Right lobe of liver (tissue), 6 donors: ENCODE data around the gene ADARB1. TPM values are rescaled to one million over a fixed set of nuclear protein-coding genes. Genes with fewer than 3 reads are reported as not detected.

Experiments used
- ATAC-seq, 4 donors: fragments of 200-7000 bp; cut with Tn5 transposase; one replicate each; pipeline ENCODE4 v1.9.1; 2020; ENCODE audit warnings: mild to moderate bottlenecking in 4 of 4, moderate library complexity in 4 of 4
- DNase-seq, 3 donors: peaks; one replicate each; pipeline ENCODE4 v3.0.0-alpha.2; 2020
- H3K27ac ChIP-seq, 3 donors: fragments of 200-600 bp; one replicate each; pipeline ENCODE4 v1.8.0; 2022
- H3K27me3 ChIP-seq, 2 donors: fragments of 200-600 bp; one replicate each; pipeline ENCODE4 v1.8.0; 2022
- H3K36me3 ChIP-seq, 4 donors: fragments of 200-600 bp; sonication (generic) in 1 of 4; one replicate each; pipeline versions ENCODE4 v1.5.1 to v1.8.0; 2017 to 2022; ENCODE audit warnings: control low read depth in 1 of 4
- H3K4me1 ChIP-seq, 4 donors: fragments of 200-600 bp; sonication (generic) in 1 of 4; one replicate each; pipeline versions ENCODE4 v1.5.1 to v1.8.0; 2017 to 2022; ENCODE audit warnings: control low read depth in 1 of 4
- H3K4me3 ChIP-seq, 3 donors: fragments of 200-600 bp; one replicate each; pipeline ENCODE4 v1.8.0; 2022
- H3K9me3 ChIP-seq, 4 donors: fragments of 200-600 bp; sonication (generic) in 1 of 4; one replicate each; pipeline versions ENCODE4 v1.5.1 to v1.8.0; 2017 to 2022; ENCODE audit warnings: control low read depth in 1 of 4
- CTCF ChIP-seq, 4 donors: fragments of 200-600 bp in 3 of 4; fragments of 450-650 bp in 1 of 4; IDR thresholded peaks; one replicate each; pipeline versions ENCODE4 v1.5.1 to v1.8.0; 2016 to 2022; ENCODE audit warnings: antibody characterized with exemption in 4 of 4, mild to moderate bottlenecking in 2 of 4
- POLR2A ChIP-seq: fragments of 450-650 bp; IDR thresholded peaks from one replicate; pipeline ENCODE4 v1.6.1; 2017; ENCODE audit warnings: antibody characterized with exemption, mild to moderate bottlenecking
- WGBS: methylation state at CpG from one replicate; pipeline ENCODE4 v1.1.6; 2018; ENCODE audit warnings: low coverage, low lambda C conversion rate; ENCODE audit not compliant: insufficient coverage; ENCODE audit errors: missing lambda C conversion rate; 5-methylcytosine and 5-hydroxymethylcytosine counted together
- intact Hi-C, 2 donors: fragments of 100-400 bp; cut with DNase I; formaldehyde crosslinking; loops; one replicate each; pipeline versions ENCODE4 v1.11.2 to v1.14.1; 2022
- total RNA-seq, 6 experiments: library from RNA; depleted of rRNA in 2 of 6; stranded (reverse); fragments of >200 nt in 2 of 6; fragmentation: NEBNext Ultra II Directional in 3 of 6; extraction: Animal tissue kit (Norgen Biotek cat#: 25700) in 3 of 6; gene quantifications; one replicate each; pipeline versions ENCODE4 v1.1.0 to v1.2.4, GENCODE V29; 2016 to 2023
- donor health status: DM: no; HTN: yes; CAD: no.
- donor health status: DM: no; HTN: no; CAD: no.
- donor health status: DM: no; HTN: no; CAD: no.
- donor health status: DM: no; HTN: yes; CAD: no.
- donor health status: DM: no; HTN: yes; CAD: no.

The ADARB1 gene
- total RNA-seq, 6 experiments from 2014 or later = 4.7 to 9.9 (median 8.6) TPM

GRCh38 chr21:45078371-45078770 is 4.0 kb downstream of the ADARB1 start:
- no peak for TF ChIP-seq POLR2A
- TF ChIP-seq CTCF (IDR thresholded peaks at IDR 0.05) = no peak
- WGBS = 51% methylated on average over 5 of the region's 5 CpGs
- intact Hi-C loops = no loop called here
- H3K9me3 ChIP-seq = no peaks in the 10 kb centered on the region
- H3K4me3 ChIP-seq = no peak overlapping the region
- H3K36me3 ChIP-seq = no peaks in the 10 kb centered on the region
- H3K4me1 ChIP-seq = peaks cover 0 to 7% (median 0%) of the 10 kb centered on the region in 4 donors
- H3K27me3 ChIP-seq = no peaks in the 10 kb centered on the region
- no peak overlapping the region for H3K27ac ChIP-seq
- DNase-seq (no peak), ATAC-seq (no peak)

DNA sequence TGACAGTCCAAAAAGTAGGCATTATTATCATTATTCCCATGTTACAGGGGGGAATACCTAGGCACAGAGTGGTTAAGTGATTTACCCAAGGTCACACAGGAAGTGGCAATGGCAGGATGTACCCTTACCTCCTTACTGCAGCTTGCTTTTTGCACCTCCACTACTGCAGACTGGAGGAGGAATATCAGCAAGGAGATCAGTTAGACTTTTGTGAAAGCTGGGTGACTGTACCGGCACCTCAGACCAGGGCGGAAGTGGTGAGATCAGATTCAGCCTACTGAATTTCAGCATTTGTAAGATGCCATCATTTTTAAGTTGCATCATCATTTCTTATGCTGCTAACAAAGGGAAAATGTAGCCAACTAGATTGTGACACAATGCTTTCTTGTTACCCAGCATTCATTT is 4.5 kb downstream of the ADARB1 start:
- ATAC-seq (no peak), DNase-seq (no peak)
- Histone ChIP-seq H3K36me3 (no peaks in the 10 kb centered on the region), H3K4me3 (no peak overlapping the region), H3K4me1 (peaks cover 0 to 4% (median 0%) of the 10 kb centered on the region in 4 donors), H3K9me3 (no peaks in the 10 kb centered on the region), H3K27ac (no peak overlapping the region), H3K27me3 (no peaks in the 10 kb centered on the region)
- TF ChIP-seq POLR2A (no peak), CTCF (IDR thresholded peaks at IDR 0.05) (no peak)
- WGBS = 89% methylated on average over 2 of the region's 2 CpGs
- intact Hi-C loops = no loop called here

GRCh38 chr21:45079351-45079750 is 5.0 kb downstream of the ADARB1 start:
- ATAC-seq (no peak), DNase-seq (no peak)
- Histone ChIP-seq H3K27me3 (no peaks in the 10 kb centered on the region), H3K4me3 (no peak overlapping the region), H3K27ac (no peak overlapping the region), H3K9me3 (no peaks in the 10 kb centered on the region), H3K36me3 (no peaks in the 10 kb centered on the region), H3K4me1 (peaks cover 0 to 4% (median 0%) of the 10 kb centered on the region in 4 donors)
- intact Hi-C loops = no loop called here
- no peak for TF ChIP-seq CTCF (IDR thresholded peaks at IDR 0.05)
- no peak for TF ChIP-seq POLR2A
- 63% methylated on average over 2 of the region's 2 CpGs for WGBS

DNA sequence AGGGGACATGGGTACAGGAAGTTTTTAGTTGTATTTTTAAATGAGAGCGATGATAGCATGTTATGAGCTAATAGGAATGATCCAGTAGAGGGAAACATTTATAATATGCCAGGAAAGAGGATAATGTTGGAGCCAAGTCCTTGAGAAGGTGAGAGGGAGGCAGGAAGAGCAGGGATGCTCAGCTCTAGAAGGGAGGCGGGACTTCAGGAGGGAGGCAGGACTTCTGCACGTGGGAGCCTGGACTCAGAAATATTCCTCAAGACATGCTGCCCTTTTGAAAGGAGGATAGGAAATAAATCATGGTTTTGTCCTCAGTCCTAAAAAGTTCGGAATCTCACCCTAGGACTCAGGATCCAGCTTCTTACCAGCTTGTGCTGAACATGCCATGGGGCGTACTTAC is 5.9 kb downstream of the ADARB1 start:
- H3K4me3 ChIP-seq = no peak overlapping the region
- H3K4me1 ChIP-seq = peaks cover 0 to 3% (median 0%) of the 10 kb centered on the region in 4 donors
- H3K36me3 ChIP-seq = no peaks in the 10 kb centered on the region
- no peaks in the 10 kb centered on the region for H3K9me3 ChIP-seq
- DNase-seq = no peak
- 76% methylated on average over 5 of the region's 5 CpGs for WGBS
- ATAC-seq = no peak
- no peak overlapping the region for H3K27ac ChIP-seq
- TF ChIP-seq POLR2A = no peak
- TF ChIP-seq CTCF (IDR thresholded peaks at IDR 0.05) = no peak
- intact Hi-C loops = no loop called here
- no peaks in the 10 kb centered on the region for H3K27me3 ChIP-seq
